A549 (cell line): ENCODE results near the gene CACNA1S.

Source experiments
- CTCF ChIP-seq: fragments of >200 bp; sonication (Bioruptor Twin); formaldehyde crosslinking; IDR thresholded peaks from 3 replicates; pipeline ENCODE4 v1.5.1; 2016
- RAD21 ChIP-seq, 2 experiments: fragments of >200 bp in 1 of 2; sonication (Bioruptor Twin) in 1 of 2; formaldehyde crosslinking in 1 of 2; IDR thresholded peaks in 1 of 2; conservative IDR thresholded peaks in 1 of 2; 2 replicates in 1 of 2; 3 replicates in 1 of 2; pipeline ENCODE4 v1.6.1; 2012 to 2018; ENCODE audit warnings: inconsistent platforms in 1 of 2
- RFX5 ChIP-seq: fragments of 450-650 bp; IDR thresholded peaks from 2 replicates; pipeline ENCODE4 v1.7.1; 2014; ENCODE audit warnings: antibody characterized with exemption, mild to moderate bottlenecking, moderate library complexity
- ZFP36 ChIP-seq: fragments of 450-650 bp; IDR thresholded peaks from 2 replicates; pipeline ENCODE4 v1.6.1; 2014; ENCODE audit warnings: borderline replicate concordance; ENCODE audit not compliant: partially characterized antibody

- TF ChIP-seq RAD21 (conservative IDR thresholded peaks at IDR 0.05 in 1 of 2, IDR thresholded peaks at IDR 0.05 in 1 of 2) (no peak), CTCF (no peak), ZFP36 (no peak), RFX5 (no peak)
These were observed 35.3 kb upstream of the CACNA1S start for GRCh38 chr1:201147396-201148015.
